Measurements from ENCODE around the gene TCF7L1.

GRCh38 chr2:85187069-85187468 lies 53.9 kb downstream of the TCF7L1 start:
- TF ChIP-seq CTCF (IDR thresholded peaks at IDR 0.05): no peak
- no peak for TF ChIP-seq POLR2A (IDR thresholded peaks at IDR 0.05)

Measured in right lobe of liver (tissue), 4 donors.